MM.1S (cell line): ENCODE data around the gene PKMYT1.

Experiments
- DNase-seq: peaks from one replicate; pipeline ENCODE4 v3.0.0-alpha.2; 2015
- H2AFZ ChIP-seq: fragments of 300-600 bp; sonication (generic); 2 replicates; pipeline ENCODE4 v1.6.0; 2016; ENCODE audit warnings: antibody characterized with exemption, low read length
- H3F3A ChIP-seq: fragments of 300-600 bp; sonication (generic); 2 replicates; pipeline ENCODE4 v1.6.1; 2016; ENCODE audit warnings: mild to moderate bottlenecking, antibody characterized with exemption, low read length, moderate library complexity, mixed read lengths; ENCODE audit not compliant: insufficient read depth
- H3K27ac ChIP-seq: fragments of 300-600 bp; sonication (generic); 2 replicates; pipeline ENCODE4 v1.5.1; 2016; ENCODE audit warnings: mild to moderate bottlenecking, low read length
- H3K27me3 ChIP-seq: fragments of 300-600 bp; sonication (generic); replicated peaks from 2 replicates; pipeline ENCODE4 v1.6.0; 2016; ENCODE audit warnings: low read length; ENCODE audit not compliant: insufficient read depth
- H3K36me3 ChIP-seq: fragments of 300-600 bp; sonication (generic); replicated peaks from 2 replicates; pipeline ENCODE4 v1.6.1; 2016; ENCODE audit warnings: mild to moderate bottlenecking, low read length, mixed read lengths; ENCODE audit not compliant: insufficient read depth
- H3K4me1 ChIP-seq: fragments of 300-600 bp; sonication (generic); 2 replicates; pipeline ENCODE4 v1.6.1; 2016; ENCODE audit warnings: low read length, mixed read lengths
- H3K4me2 ChIP-seq: fragments of 300-600 bp; sonication (generic); 2 replicates; pipeline ENCODE4 v1.6.0; 2016; ENCODE audit warnings: low read depth, low read length
- H3K4me3 ChIP-seq: fragments of 300-600 bp; sonication (generic); 2 replicates; pipeline ENCODE4 v1.5.1; 2016; ENCODE audit warnings: low read length, mixed read lengths
- H3K79me2 ChIP-seq: fragments of 300-600 bp; sonication (generic); 2 replicates; pipeline ENCODE4 v1.6.1; 2016; ENCODE audit warnings: mixed run types, low read length, mixed read lengths
- H3K9ac ChIP-seq: fragments of 300-600 bp; sonication (generic); 2 replicates; pipeline ENCODE4 v1.6.1; 2016; ENCODE audit warnings: low read length, mixed read lengths
- H3K9me2 ChIP-seq: fragments of 300-600 bp; sonication (generic); replicated peaks from 2 replicates; pipeline ENCODE4 v1.6.1; 2016; ENCODE audit warnings: mild to moderate bottlenecking, low read length, mixed read lengths; ENCODE audit not compliant: insufficient read depth
- H3K9me3 ChIP-seq: fragments of 300-600 bp; sonication (generic); replicated peaks from 2 replicates; pipeline ENCODE4 v1.6.1; 2016; ENCODE audit warnings: mild to moderate bottlenecking, low read length, mixed read lengths; ENCODE audit not compliant: insufficient read depth
- H4K20me1 ChIP-seq: fragments of 300-600 bp; sonication (generic); 2 replicates; pipeline ENCODE4 v1.6.1; 2016; ENCODE audit warnings: mild to moderate bottlenecking, low read length, moderate library complexity, mixed read lengths; ENCODE audit not compliant: insufficient read depth
- EZH2 ChIP-seq: fragments of 300-600 bp; sonication (generic); optimal IDR thresholded peaks from 2 replicates; pipeline ENCODE3; 2017; ENCODE audit warnings: low read depth, mild to moderate bottlenecking, antibody characterized with exemption, low read length, mixed read lengths
- EZH2phosphoT487 ChIP-seq: fragments of 300-600 bp; sonication (generic); IDR thresholded peaks from 2 replicates; pipeline ENCODE4 v1.6.1; 2018; ENCODE audit warnings: antibody characterized with exemption, low read length
- TF ChIP-seq, protein P1 (sequence below): fragments of 300-600 bp; sonication (generic); IDR thresholded peaks from 2 replicates; pipeline ENCODE4 v1.5.1; 2016; ENCODE audit warnings: antibody characterized with exemption, low read length, mixed read lengths

Gene PKMYT1

DNA sequence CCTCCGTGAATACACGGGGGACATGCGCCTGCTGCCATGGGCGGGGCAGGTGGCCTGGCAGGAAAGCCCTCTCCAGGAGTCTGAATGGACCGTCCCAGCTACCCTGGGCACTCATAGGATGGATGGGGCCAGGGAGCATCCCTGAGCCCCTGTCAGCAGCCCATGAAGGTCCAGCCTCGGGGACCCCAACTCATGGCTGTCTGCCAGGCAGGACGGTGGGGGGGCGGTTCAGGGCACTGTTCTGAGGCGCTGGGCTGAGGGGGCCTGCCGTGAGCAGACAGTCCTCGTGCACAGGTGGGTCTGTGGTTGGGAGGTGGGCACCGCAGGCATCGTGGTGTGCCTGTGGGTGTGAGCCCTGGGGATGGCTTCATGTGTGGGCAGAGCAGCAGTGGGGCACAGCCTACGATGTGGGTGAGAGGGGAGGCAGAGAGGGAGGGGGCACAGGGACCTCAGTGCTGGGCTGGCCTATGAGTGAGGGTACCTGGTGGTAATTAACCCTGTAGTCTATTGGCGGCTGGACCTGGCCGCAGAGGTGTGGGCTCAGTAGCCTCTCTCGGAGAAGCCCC lies 6.5 kb upstream of the PKMYT1 start:
- Histone ChIP-seq H4K20me1 (no peaks in the 10 kb centered on the region), H3K4me3 (no peak overlapping the region), H3K9me3 (no peaks in the 10 kb centered on the region), H3K36me3 (no peaks in the 10 kb centered on the region), H3K27me3 (peaks cover 78% of the 10 kb centered on the region), H3K9ac (no peak overlapping the region), H3K4me1 (peaks cover 5% of the 10 kb centered on the region; the same call in 1 of the 2 replicates), H2AFZ (no peak overlapping the region), H3F3A (0 out of 2 replicates have a peak, but pooled peaks cover 2% of the 10 kb centered on the region), H3K79me2 (no peaks in the 10 kb centered on the region), H3K4me2 (no peak overlapping the region), H3K9me2 (no peaks in the 10 kb centered on the region), H3K27ac (no peak overlapping the region)
- DNase-seq = no peak
- no peak for TF ChIP-seq EZH2
- TF ChIP-seq EZH2phosphoT487 = no peak
- TF ChIP-seq, protein P1, sequence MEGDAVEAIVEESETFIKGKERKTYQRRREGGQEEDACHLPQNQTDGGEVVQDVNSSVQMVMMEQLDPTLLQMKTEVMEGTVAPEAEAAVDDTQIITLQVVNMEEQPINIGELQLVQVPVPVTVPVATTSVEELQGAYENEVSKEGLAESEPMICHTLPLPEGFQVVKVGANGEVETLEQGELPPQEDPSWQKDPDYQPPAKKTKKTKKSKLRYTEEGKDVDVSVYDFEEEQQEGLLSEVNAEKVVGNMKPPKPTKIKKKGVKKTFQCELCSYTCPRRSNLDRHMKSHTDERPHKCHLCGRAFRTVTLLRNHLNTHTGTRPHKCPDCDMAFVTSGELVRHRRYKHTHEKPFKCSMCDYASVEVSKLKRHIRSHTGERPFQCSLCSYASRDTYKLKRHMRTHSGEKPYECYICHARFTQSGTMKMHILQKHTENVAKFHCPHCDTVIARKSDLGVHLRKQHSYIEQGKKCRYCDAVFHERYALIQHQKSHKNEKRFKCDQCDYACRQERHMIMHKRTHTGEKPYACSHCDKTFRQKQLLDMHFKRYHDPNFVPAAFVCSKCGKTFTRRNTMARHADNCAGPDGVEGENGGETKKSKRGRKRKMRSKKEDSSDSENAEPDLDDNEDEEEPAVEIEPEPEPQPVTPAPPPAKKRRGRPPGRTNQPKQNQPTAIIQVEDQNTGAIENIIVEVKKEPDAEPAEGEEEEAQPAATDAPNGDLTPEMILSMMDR = no peak

DNA sequence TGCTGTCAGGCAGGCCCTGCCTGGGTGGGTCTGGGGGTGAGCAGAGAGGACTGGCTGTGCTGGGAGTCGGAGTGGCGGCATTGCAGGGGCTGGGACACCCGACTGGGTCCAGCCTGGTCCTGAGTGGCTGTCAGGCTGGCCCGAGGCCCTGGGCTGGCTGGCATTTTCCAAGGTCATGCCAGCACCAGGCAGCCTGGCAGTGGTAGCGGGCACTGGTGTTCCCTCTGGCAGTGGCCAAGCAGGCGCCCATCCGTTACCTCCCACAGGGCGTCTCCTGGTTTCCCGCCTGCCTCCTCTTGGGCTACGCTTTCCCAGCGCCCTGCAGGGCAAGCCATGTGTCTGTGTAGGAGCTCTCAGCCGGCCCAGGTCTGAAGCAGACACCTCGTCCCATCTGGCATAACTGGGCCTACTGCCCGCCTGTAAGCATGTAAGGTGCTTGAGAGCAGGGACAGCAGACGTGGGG lies 5.7 kb upstream of the PKMYT1 start:
- no peak overlapping the region for H3K27ac ChIP-seq
- no peaks in the 10 kb centered on the region for H3K9me2 ChIP-seq
- H3F3A ChIP-seq = 0 out of 2 replicates have a peak, but pooled peaks cover 2% of the 10 kb centered on the region
- peaks cover 5% of the 10 kb centered on the region; the same call in 1 of the 2 replicates for H3K4me1 ChIP-seq
- H3K4me2 ChIP-seq = no peak overlapping the region
- no peaks in the 10 kb centered on the region for H4K20me1 ChIP-seq
- no peaks in the 10 kb centered on the region for H3K79me2 ChIP-seq
- H3K27me3 ChIP-seq = peaks cover 71% of the 10 kb centered on the region
- H3K9ac ChIP-seq = no peak overlapping the region
- TF ChIP-seq, protein P1 = no peak
- no peak for TF ChIP-seq EZH2phosphoT487
- no peak for TF ChIP-seq EZH2
- no peaks in the 10 kb centered on the region for H3K9me3 ChIP-seq
- no peak for DNase-seq
- no peaks in the 10 kb centered on the region for H3K36me3 ChIP-seq
- no peak overlapping the region for H3K4me3 ChIP-seq
- H2AFZ ChIP-seq = no peak overlapping the region

DNA sequence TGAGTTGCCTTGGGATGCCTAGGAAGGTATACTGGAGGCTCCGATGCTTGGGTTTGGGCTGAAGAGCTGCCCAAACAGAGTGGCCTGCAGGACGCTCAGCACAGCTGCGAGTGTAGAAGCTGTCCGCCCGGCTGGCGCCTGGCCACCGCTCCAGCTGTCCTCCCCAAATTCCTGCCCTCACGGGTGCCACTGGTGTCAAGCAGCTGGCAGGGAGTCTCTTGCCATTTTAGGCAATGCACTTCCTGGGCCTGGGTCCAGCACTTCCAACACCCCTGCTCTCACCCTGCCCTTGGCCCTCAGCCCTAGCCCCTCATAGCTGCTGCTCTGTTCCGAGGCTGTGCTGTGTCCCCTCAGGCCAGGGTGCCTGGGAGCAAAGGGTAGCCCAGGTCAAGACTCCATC lies 5.2 kb upstream of the PKMYT1 start:
- Histone ChIP-seq H3K9me3 (no peaks in the 10 kb centered on the region), H3K27me3 (peaks cover 66% of the 10 kb centered on the region), H3K27ac (no peak overlapping the region), H2AFZ (no peak overlapping the region), H3K9ac (no peak overlapping the region), H3F3A (0 out of 2 replicates have a peak, but pooled peaks cover 2% of the 10 kb centered on the region), H3K4me1 (peaks cover 5% of the 10 kb centered on the region; the same call in 1 of the 2 replicates), H3K4me3 (no peak overlapping the region), H4K20me1 (no peaks in the 10 kb centered on the region), H3K9me2 (no peaks in the 10 kb centered on the region), H3K4me2 (no peak overlapping the region), H3K36me3 (no peaks in the 10 kb centered on the region), H3K79me2 (no peaks in the 10 kb centered on the region)
- no peak for TF ChIP-seq EZH2
- TF ChIP-seq, protein P1 = no peak
- no peak for TF ChIP-seq EZH2phosphoT487
- DNase-seq = no peak
